ENCODE measurements around the gene VARS2. TPM values are rescaled to one million over a fixed set of nuclear protein-coding genes. Genes with fewer than 3 reads are reported as not detected.

The VARS2 gene
- total RNA-seq, 2 donors from 2014 or later = 16.6 to 29.7 TPM

GRCh38 chr6:30914854-30915590, 984 bp downstream of the VARS2 start:
- Histone ChIP-seq H3K9me3 (no peaks in the 10 kb centered on the region), H3K4me3 (peak overlapping the region in 1 of 2 donors; percentile 25), H3K27me3 (no peaks in the 10 kb centered on the region), H3K27ac (peak overlapping the region; percentile 90 to 95 (median 94)), H3K4me1 (peaks cover 32% of the 10 kb centered on the region), H3K36me3 (replicated peaks in 1 of 2; ENCODE audit: insufficient read depth in 1 of 2, low read depth in 2 of 2) (no peaks in the 10 kb centered on the region)
- 21 to 23% methylated on average over 17 of the region's 17 CpGs for WGBS, 2 donors
- TF ChIP-seq, protein P1, sequence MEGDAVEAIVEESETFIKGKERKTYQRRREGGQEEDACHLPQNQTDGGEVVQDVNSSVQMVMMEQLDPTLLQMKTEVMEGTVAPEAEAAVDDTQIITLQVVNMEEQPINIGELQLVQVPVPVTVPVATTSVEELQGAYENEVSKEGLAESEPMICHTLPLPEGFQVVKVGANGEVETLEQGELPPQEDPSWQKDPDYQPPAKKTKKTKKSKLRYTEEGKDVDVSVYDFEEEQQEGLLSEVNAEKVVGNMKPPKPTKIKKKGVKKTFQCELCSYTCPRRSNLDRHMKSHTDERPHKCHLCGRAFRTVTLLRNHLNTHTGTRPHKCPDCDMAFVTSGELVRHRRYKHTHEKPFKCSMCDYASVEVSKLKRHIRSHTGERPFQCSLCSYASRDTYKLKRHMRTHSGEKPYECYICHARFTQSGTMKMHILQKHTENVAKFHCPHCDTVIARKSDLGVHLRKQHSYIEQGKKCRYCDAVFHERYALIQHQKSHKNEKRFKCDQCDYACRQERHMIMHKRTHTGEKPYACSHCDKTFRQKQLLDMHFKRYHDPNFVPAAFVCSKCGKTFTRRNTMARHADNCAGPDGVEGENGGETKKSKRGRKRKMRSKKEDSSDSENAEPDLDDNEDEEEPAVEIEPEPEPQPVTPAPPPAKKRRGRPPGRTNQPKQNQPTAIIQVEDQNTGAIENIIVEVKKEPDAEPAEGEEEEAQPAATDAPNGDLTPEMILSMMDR (IDR thresholded peaks at IDR 0.05) = no peak
- no peak for TF ChIP-seq POLR2A (IDR thresholded peaks at IDR 0.05)
- ATAC-seq (no peak), DNase-seq (no peak)
- intact Hi-C loops (cut with DNase I) = no loop called here

DNA sequence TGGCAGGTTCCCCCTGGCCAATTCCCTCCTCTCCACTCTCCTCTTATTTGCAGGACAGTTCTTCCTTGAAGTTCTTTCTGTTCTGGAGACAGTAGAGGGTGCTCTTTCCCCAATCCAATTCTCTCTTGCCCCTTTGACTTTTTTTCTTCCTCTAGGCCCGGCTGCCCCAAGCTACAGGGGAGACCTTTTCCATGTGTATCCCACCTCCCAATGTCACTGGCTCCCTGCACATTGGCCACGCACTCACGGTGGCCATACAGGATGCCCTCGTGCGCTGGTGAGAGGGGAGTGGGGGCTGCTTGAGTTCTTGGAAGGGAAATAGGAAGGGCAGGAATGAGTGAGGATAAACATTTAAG, 1.5 kb downstream of the VARS2 start:
- Histone ChIP-seq H3K4me1 (peaks cover 32% of the 10 kb centered on the region), H3K9me3 (no peaks in the 10 kb centered on the region), H3K27ac (peak overlapping the region in 3 of 4 donors; percentile 93 to 95 (median 94)), H3K36me3 (replicated peaks in 1 of 2; ENCODE audit: insufficient read depth in 1 of 2, low read depth in 2 of 2) (peaks cover 0 to 5% of the 10 kb centered on the region in 2 donors), H3K4me3 (no peak overlapping the region), H3K27me3 (no peaks in the 10 kb centered on the region)
- 15 to 20% methylated on average over 5 of the region's 5 CpGs for WGBS, 2 donors
- no peak for TF ChIP-seq POLR2A (IDR thresholded peaks at IDR 0.05)
- TF ChIP-seq, protein P1 (IDR thresholded peaks at IDR 0.05) = peak; percentile 36 to 90 (median 68)
- peak; percentile 31 for ATAC-seq
- intact Hi-C loops (cut with DNase I) = no loop called here
- peak; percentile 20 to 56 (median 36) for DNase-seq

DNA sequence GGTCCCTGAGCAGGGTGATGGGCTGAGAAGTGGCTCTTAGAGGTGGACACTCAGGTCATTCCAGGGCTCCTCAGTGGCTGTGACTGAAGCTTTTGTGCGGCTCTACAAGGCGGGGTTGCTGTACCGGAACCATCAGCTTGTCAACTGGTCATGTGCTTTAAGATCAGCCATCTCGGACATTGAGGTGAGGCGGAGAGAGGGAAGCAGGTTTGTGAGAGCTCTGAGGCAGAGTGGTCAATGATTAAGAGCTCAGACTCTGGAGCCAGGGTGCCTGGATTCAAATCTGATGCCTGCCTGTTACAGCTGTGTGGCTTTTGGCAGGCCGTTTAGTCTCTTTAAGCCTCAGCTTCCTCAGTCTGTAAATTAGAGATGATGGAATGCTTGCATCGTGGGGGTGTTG, 3.0 kb downstream of the VARS2 start:
- WGBS, 2 donors = 83 to 86% methylated on average over 5 to 7 of the region's 7 CpGs
- no peak for DNase-seq
- TF ChIP-seq POLR2A (IDR thresholded peaks at IDR 0.05) = no peak
- TF ChIP-seq, protein P1 (IDR thresholded peaks at IDR 0.05) = no peak
- Histone ChIP-seq H3K27me3 (no peaks in the 10 kb centered on the region), H3K27ac (no peak overlapping the region), H3K36me3 (replicated peaks in 1 of 2; ENCODE audit: insufficient read depth in 1 of 2, low read depth in 2 of 2) (peaks cover 0 to 12% of the 10 kb centered on the region in 2 donors), H3K9me3 (no peaks in the 10 kb centered on the region), H3K4me1 (peaks cover 32% of the 10 kb centered on the region), H3K4me3 (no peak overlapping the region)
- no peak for ATAC-seq
- intact Hi-C loops (cut with DNase I) = no loop called here

DNA sequence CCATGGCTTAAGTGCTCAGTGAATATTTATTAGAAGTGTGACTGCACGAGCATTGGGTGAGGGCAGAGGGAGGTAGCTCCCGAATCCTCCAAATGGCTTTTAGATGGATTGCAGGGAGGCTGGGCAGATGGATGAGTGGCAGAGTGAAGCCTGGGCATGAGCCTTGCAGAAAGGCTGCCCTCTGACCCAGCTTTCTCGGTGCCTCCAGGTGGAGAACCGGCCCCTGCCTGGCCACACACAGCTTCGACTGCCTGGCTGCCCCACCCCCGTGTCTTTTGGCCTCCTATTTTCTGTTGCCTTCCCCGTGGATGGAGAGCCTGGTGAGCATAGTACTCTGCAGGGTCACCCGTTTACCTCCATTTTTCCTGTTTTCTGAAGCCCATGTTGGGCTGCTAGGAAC, 3.4 kb downstream of the VARS2 start:
- H3K27ac ChIP-seq = no peak overlapping the region
- no peak overlapping the region for H3K4me3 ChIP-seq
- DNase-seq = no peak
- intact Hi-C loops (cut with DNase I) = no loop called here
- no peaks in the 10 kb centered on the region for H3K27me3 ChIP-seq
- H3K36me3 ChIP-seq (replicated peaks in 1 of 2; ENCODE audit: insufficient read depth in 1 of 2, low read depth in 2 of 2) = peaks cover 0 to 15% of the 10 kb centered on the region in 2 donors
- peaks cover 32% of the 10 kb centered on the region for H3K4me1 ChIP-seq
- TF ChIP-seq, protein P1 (IDR thresholded peaks at IDR 0.05) = no peak
- TF ChIP-seq POLR2A (IDR thresholded peaks at IDR 0.05) = no peak
- no peak for ATAC-seq
- no peaks in the 10 kb centered on the region for H3K9me3 ChIP-seq
- WGBS, 2 donors = 87 to 90% methylated on average over 8 of the region's 8 CpGs

DNA sequence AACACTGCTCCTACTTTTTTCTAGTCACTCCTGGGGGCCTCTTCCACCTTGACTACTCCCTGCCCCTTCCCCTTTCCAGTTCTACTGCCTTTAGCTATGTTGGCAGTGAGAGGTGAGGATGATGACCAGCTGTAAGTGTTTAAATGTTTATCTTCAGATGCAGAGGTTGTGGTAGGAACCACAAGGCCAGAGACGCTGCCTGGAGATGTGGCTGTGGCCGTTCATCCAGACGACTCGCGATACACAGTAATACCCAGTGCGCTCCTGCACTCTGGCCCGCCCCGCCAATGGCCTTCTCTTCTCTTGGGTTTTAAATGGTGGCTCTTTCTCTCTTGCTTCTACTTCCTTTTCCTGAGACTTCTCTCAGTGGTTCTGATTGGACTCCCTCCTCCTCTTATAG, 4.6 kb downstream of the VARS2 start:
- DNase-seq (no peak), ATAC-seq (no peak)
- Histone ChIP-seq H3K9me3 (no peaks in the 10 kb centered on the region), H3K36me3 (replicated peaks in 1 of 2; ENCODE audit: insufficient read depth in 1 of 2, low read depth in 2 of 2) (peaks cover 0 to 19% of the 10 kb centered on the region in 2 donors), H3K4me3 (no peak overlapping the region), H3K4me1 (peaks cover 24% of the 10 kb centered on the region), H3K27me3 (no peaks in the 10 kb centered on the region), H3K27ac (no peak overlapping the region)
- intact Hi-C loops (cut with DNase I) = no loop called here
- 85 to 96% methylated on average over 8 of the region's 8 CpGs for WGBS, 2 donors
- TF ChIP-seq, protein P1 (IDR thresholded peaks at IDR 0.05) = no peak
- TF ChIP-seq POLR2A (IDR thresholded peaks at IDR 0.05) = no peak
